Neural progenitor cell (in vitro differentiated cells): Measurements from ENCODE around the gene TUBB6.

Experiments used
- CTCF ChIP-seq: fragments of 200-600 bp; sonication (generic); IDR thresholded peaks from 2 replicates; pipeline ENCODE4 v1.5.1; 2017; ENCODE audit warnings: antibody characterized with exemption, mild to moderate bottlenecking
- EZH2 ChIP-seq: fragments of 200-600 bp; sonication (generic); IDR thresholded peaks from 2 replicates; pipeline ENCODE4 v1.6.1; 2017; ENCODE audit warnings: antibody characterized with exemption, mild to moderate bottlenecking, moderate library complexity
- EZH2phosphoT487 ChIP-seq: fragments of 200-600 bp; sonication (generic); IDR thresholded peaks from 2 replicates; pipeline ENCODE4 v1.6.1; 2017; ENCODE audit warnings: antibody characterized with exemption

GRCh38 chr18:12366379-12366778, 58.3 kb downstream of the TUBB6 start:
- TF ChIP-seq CTCF: no peak
- TF ChIP-seq EZH2: no peak
- TF ChIP-seq EZH2phosphoT487: no peak
